HepG2 (cell line): ENCODE measurements around the gene CRTAC1. TPM values are rescaled to one million over a fixed set of nuclear protein-coding genes. Genes with fewer than 3 reads are reported as not detected.

ENCODE experiments used
- BHLHE40 ChIP-seq: IDR thresholded peaks from 2 replicates; pipeline ENCODE4 v1.6.1; 2011; ENCODE audit warnings: low read length, improper control_type of control experiment
- GABPB1 ChIP-seq: IDR thresholded peaks from 2 replicates; pipeline ENCODE4 v1.6.1; 2016; ENCODE audit warnings: mild to moderate bottlenecking, missing genetic modification reagents, moderate library complexity, missing compliant biosample characterization
- HES4 ChIP-seq: sonication (generic); formaldehyde crosslinking; IDR thresholded peaks from 2 replicates; pipeline ENCODE4 v1.9.0; 2021; ENCODE audit warnings: mild to moderate bottlenecking, missing genetic modification reagents, borderline replicate concordance
- HMG20B ChIP-seq: conservative IDR thresholded peaks from 2 replicates; pipeline ENCODE4 v1.6.1; 2016; ENCODE audit warnings: missing genetic modification reagents, missing compliant biosample characterization
- HOXA7 ChIP-seq: sonication (generic); formaldehyde crosslinking; IDR thresholded peaks from 2 replicates; pipeline ENCODE4 v1.8.1; 2022; ENCODE audit warnings: mild to moderate bottlenecking, missing genetic modification reagents, moderate library complexity
- KDM5B ChIP-seq: sonication (generic); formaldehyde crosslinking; IDR thresholded peaks from 2 replicates; pipeline ENCODE4 v1.4.0; 2020; ENCODE audit warnings: missing genetic modification reagents, mild to moderate bottlenecking, borderline replicate concordance
- MXD4 ChIP-seq: IDR thresholded peaks from 2 replicates; pipeline ENCODE4 v1.6.1; 2016; ENCODE audit warnings: mild to moderate bottlenecking, missing biosample characterization, missing genetic modification reagents
- MXI1 ChIP-seq: IDR thresholded peaks from 3 replicates; pipeline ENCODE4 v1.6.1; 2012; ENCODE audit warnings: low read depth, low read length, inconsistent platforms, borderline replicate concordance
- NR2F1 ChIP-seq, 2 experiments: fragments of 450-650 bp in 1 of 2; formaldehyde crosslinking in 1 of 2; IDR thresholded peaks; 2 replicates each; pipeline versions ENCODE4 v1.5.0 to v1.6.1; 2016 to 2020; ENCODE audit warnings: mild to moderate bottlenecking in 1 of 2, missing compliant biosample characterization in 1 of 2, missing genetic modification reagents in 1 of 2, moderate library complexity in 1 of 2
- RAD21 ChIP-seq: fragments of 450-650 bp; formaldehyde crosslinking; IDR thresholded peaks from 2 replicates; pipeline ENCODE4 v1.5.0; 2020; ENCODE audit warnings: mild to moderate bottlenecking
- ZBTB20 ChIP-seq: sonication (generic); formaldehyde crosslinking; IDR thresholded peaks from 2 replicates; pipeline ENCODE4 v1.8.1; 2023; ENCODE audit warnings: missing genetic modification reagents, low read depth, mild to moderate bottlenecking, borderline replicate concordance
- ZNF225 ChIP-seq: sonication (generic); formaldehyde crosslinking; IDR thresholded peaks from 2 replicates; pipeline ENCODE4 v1.4.0; 2020; ENCODE audit warnings: mild to moderate bottlenecking, missing genetic modification reagents
- ZNF251 ChIP-seq: sonication (generic); formaldehyde crosslinking; IDR thresholded peaks from 2 replicates; pipeline ENCODE4 v1.9.0; 2021; ENCODE audit warnings: mild to moderate bottlenecking, missing genetic modification reagents
- ZNF274 ChIP-seq: sonication (generic); formaldehyde crosslinking; IDR thresholded peaks from 2 replicates; pipeline ENCODE4 v1.5.1; 2020; ENCODE audit warnings: mild to moderate bottlenecking, missing genetic modification reagents
- ZNF615 ChIP-seq: sonication (generic); formaldehyde crosslinking; IDR thresholded peaks from 2 replicates; pipeline ENCODE4 v1.5.0; 2020; ENCODE audit warnings: mild to moderate bottlenecking, missing genetic modification reagents, borderline replicate concordance
- ZNF720 ChIP-seq: sonication (generic); formaldehyde crosslinking; IDR thresholded peaks from 2 replicates; pipeline ENCODE4 v1.4.0; 2020; ENCODE audit warnings: missing genetic modification reagents
- ZNF788 ChIP-seq: sonication (generic); formaldehyde crosslinking; IDR thresholded peaks from 2 replicates; pipeline ENCODE4 v1.5.0; 2020; ENCODE audit warnings: mild to moderate bottlenecking, missing genetic modification reagents, borderline replicate concordance
- ZSCAN21 ChIP-seq: sonication (generic); formaldehyde crosslinking; IDR thresholded peaks from 2 replicates; pipeline ENCODE4 v1.8.0; 2022; ENCODE audit warnings: mild to moderate bottlenecking, missing genetic modification reagents, moderate library complexity, borderline replicate concordance
- polyA plus RNA-seq, 8 experiments: library from polyadenylated mRNA; depleted of rRNA in 3 of 8; stranded (reverse) in 7 of 8; unstranded in 1 of 8; fragments of >200 nt; fragmentation: Illumina TruSeq in 4 of 8; extraction: Trizol in 4 of 8; gene quantifications; 2 replicates each; pipeline versions ENCODE4 v1.2.1 to v1.2.3, GENCODE V29; 2011 to 2016; ENCODE audit warnings: low read depth in 4 of 8, missing spikeins in 1 of 8, mixed read lengths in 1 of 8; ENCODE audit not compliant: insufficient read depth in 1 of 8
- total RNA-seq, 5 experiments: library from RNA; depleted of rRNA; stranded (reverse); fragments of >200 nt; fragmentation: Illumina TruSeq; extraction: Trizol; gene quantifications; 2 replicates each; pipeline ENCODE4 v1.2.3, GENCODE V29; 2016; ENCODE audit warnings: low read depth in 1 of 5
- TF ChIP-seq, protein P1 (sequence below): sonication (generic); formaldehyde crosslinking; IDR thresholded peaks from 2 replicates; pipeline ENCODE4 v1.5.0; 2020; ENCODE audit warnings: missing genetic modification reagents
- TF ChIP-seq, protein P2 (sequence below): sonication (generic); formaldehyde crosslinking; IDR thresholded peaks from 2 replicates; pipeline ENCODE4 v1.5.0; 2020; ENCODE audit warnings: mild to moderate bottlenecking, missing genetic modification reagents, borderline replicate concordance
- TF ChIP-seq, protein P3 (sequence below): sonication (generic); formaldehyde crosslinking; IDR thresholded peaks from 2 replicates; pipeline ENCODE4 v1.8.0; 2022; ENCODE audit warnings: mild to moderate bottlenecking, missing genetic modification reagents, moderate library complexity

Gene CRTAC1
- total and polyA plus RNA-seq, 2 of the 13 experiments (the other 11 are each of a cell fraction or from before 2014, with no cell fraction given), result not detected

DNA sequence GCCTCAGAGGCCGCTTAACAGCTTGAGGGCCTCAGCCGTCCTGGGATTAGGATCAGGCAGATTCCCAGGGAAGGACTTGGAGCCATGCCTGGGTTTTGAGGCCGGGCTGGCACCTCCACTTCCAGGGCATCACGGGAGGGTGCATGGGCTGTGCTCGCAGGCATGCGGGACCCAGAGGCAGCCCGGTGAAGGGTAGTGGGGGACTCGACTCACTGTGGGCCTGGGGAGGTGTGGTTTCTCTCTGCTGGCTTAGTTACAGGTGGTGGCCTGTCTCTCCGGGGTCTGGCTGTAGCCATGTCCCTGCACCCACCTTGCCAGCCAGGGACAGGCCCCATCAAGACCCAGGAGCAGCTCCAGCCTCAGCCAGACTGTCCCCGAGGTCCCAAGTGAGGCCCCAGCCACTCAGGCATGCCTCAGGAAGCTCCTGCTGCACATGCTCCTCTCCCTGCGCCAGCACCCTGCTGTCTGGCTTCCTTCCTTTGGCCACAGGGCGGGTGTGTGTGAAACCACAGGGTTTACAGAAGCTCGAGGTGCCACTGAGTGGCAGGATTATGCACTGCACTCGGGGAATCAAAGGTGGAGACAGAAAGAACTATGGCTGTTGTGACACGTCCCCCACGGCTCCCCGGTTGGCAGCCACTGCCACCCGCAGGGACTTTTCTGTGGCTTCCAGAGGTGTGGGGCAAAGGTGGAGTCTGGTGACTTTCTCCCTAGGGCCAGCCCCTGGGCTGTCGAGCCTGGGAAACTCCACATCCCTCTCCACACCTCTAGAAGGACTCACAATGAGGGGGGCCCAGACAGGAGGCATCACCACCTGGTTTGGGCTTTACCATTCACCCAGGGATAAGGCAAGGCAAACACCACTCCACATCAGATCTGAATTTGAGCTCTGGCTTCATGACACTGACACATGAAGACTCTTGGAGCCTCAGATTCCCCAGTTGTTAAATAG is 161.1 kb downstream of the CRTAC1 start (continued):
- no peak for TF ChIP-seq ZNF251 (CRISPR knock-in tag)
- no peak for TF ChIP-seq ZNF615 (CRISPR knock-in tag)
- TF ChIP-seq KDM5B (CRISPR knock-in tag), result peak; percentile 56; the same call in 1 of the 2 replicates
- TF ChIP-seq MXI1, result peak; percentile 41; the same call in 1 of the 3 replicates
- TF ChIP-seq HMG20B (CRISPR knock-in tag), result no peak
- TF ChIP-seq, protein P1, sequence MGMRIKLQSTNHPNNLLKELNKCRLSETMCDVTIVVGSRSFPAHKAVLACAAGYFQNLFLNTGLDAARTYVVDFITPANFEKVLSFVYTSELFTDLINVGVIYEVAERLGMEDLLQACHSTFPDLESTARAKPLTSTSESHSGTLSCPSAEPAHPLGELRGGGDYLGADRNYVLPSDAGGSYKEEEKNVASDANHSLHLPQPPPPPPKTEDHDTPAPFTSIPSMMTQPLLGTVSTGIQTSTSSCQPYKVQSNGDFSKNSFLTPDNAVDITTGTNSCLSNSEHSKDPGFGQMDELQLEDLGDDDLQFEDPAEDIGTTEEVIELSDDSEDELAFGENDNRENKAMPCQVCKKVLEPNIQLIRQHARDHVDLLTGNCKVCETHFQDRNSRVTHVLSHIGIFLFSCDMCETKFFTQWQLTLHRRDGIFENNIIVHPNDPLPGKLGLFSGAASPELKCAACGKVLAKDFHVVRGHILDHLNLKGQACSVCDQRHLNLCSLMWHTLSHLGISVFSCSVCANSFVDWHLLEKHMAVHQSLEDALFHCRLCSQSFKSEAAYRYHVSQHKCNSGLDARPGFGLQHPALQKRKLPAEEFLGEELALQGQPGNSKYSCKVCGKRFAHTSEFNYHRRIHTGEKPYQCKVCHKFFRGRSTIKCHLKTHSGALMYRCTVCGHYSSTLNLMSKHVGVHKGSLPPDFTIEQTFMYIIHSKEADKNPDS, result 0 out of 2 replicates have a peak, but pooled peaks have one; percentile 45
- TF ChIP-seq, protein P2, sequence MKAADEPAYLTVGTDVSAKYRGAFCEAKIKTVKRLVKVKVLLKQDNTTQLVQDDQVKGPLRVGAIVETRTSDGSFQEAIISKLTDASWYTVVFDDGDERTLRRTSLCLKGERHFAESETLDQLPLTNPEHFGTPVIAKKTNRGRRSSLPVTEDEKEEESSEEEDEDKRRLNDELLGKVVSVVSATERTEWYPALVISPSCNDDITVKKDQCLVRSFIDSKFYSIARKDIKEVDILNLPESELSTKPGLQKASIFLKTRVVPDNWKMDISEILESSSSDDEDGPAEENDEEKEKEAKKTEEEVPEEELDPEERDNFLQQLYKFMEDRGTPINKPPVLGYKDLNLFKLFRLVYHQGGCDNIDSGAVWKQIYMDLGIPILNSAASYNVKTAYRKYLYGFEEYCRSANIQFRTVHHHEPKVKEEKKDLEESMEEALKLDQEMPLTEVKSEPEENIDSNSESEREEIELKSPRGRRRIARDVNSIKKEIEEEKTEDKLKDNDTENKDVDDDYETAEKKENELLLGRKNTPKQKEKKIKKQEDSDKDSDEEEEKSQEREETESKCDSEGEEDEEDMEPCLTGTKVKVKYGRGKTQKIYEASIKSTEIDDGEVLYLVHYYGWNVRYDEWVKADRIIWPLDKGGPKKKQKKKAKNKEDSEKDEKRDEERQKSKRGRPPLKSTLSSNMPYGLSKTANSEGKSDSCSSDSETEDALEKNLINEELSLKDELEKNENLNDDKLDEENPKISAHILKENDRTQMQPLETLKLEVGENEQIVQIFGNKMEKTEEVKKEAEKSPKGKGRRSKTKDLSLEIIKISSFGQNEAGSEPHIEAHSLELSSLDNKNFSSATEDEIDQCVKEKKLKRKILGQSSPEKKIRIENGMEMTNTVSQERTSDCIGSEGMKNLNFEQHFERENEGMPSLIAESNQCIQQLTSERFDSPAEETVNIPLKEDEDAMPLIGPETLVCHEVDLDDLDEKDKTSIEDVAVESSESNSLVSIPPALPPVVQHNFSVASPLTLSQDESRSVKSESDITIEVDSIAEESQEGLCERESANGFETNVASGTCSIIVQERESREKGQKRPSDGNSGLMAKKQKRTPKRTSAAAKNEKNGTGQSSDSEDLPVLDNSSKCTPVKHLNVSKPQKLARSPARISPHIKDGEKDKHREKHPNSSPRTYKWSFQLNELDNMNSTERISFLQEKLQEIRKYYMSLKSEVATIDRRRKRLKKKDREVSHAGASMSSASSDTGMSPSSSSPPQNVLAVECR, result 0 out of 2 replicates have a peak, but pooled peaks have one; percentile 17
- TF ChIP-seq ZNF225 (CRISPR knock-in tag), result no peak
- TF ChIP-seq MXD4 (CRISPR knock-in tag), result peak; percentile 66; the same call in 1 of the 2 replicates
- 0 out of 2 replicates have a peak, but pooled peaks have one; percentile 22 for TF ChIP-seq ZBTB20 (CRISPR knock-in tag)
- peak; percentile 37; the same call in 1 of the 2 replicates for TF ChIP-seq ZNF788
- no peak for TF ChIP-seq NR2F1 (CRISPR knock-in tag; IDR thresholded peaks at IDR 0.05)
- TF ChIP-seq BHLHE40, result 0 out of 2 replicates have a peak, but pooled peaks have one; percentile 16
- TF ChIP-seq ZNF720 (CRISPR knock-in tag), result no peak
- TF ChIP-seq HOXA7, result no peak
- TF ChIP-seq, protein P3, sequence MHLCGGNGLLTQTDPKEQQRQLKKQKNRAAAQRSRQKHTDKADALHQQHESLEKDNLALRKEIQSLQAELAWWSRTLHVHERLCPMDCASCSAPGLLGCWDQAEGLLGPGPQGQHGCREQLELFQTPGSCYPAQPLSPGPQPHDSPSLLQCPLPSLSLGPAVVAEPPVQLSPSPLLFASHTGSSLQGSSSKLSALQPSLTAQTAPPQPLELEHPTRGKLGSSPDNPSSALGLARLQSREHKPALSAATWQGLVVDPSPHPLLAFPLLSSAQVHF (CRISPR knock-in tag), result no peak
- TF ChIP-seq ZSCAN21, result peak; percentile 53; the same call in 1 of the 2 replicates
- TF ChIP-seq RAD21 (CRISPR knock-in tag), result peak; percentile 94
- no peak for TF ChIP-seq HES4
- TF ChIP-seq GABPB1 (CRISPR knock-in tag), result peak; percentile 31; the same call in 1 of the 2 replicates
- 0 out of 2 replicates have a peak, but pooled peaks have one; percentile 29 for TF ChIP-seq ZNF274
